ENCODE data around the gene CCDC73. TPM values are rescaled to one million over a fixed set of nuclear protein-coding genes. Genes with fewer than 3 reads are reported as not detected.
A peak's percentile ranks its signal among the peaks of the same experiment; 100 is the strongest.

The CCDC73 gene
- total RNA-seq, 1 experiment from 2014 or later, result not detected

- peak within 1 kb of the TSS; percentile 96 for H2AFZ ChIP-seq
- H3K27me3 ChIP-seq (ENCODE audit: insufficient read depth, low read depth), result no peaks in the 10 kb centered on the region
- intact Hi-C loops (cut with micrococcal nuclease; ENCODE audit: unreplicated experiment), result loop anchor here (5.0 to 10.0 kb wide), 3 partner anchors 211 to 579 kb away; partner anchors contain the start of genes CCDC73, CSTF3 and QSER1
- peaks cover 54% of the 10 kb centered on the region for H3K79me2 ChIP-seq (ENCODE audit: low read depth)
- H3K9me2 ChIP-seq (ENCODE audit: insufficient read depth), result no peaks in the 10 kb centered on the region
- TSS peak; percentile 41 for BruUV-seq (replicated peaks)
- H3K4me1 ChIP-seq (replicated peaks; ENCODE audit: insufficient read depth), result peaks cover 46% of the 10 kb centered on the region
- CTCF ChIA-PET, result interaction anchor here (1.0 kb wide), 1 partner anchor 225 kb away, joined by 3 read pairs; no protein-coding TSS in a partner anchor
- POLR2A ChIA-PET (ENCODE audit: unreplicated experiment), result interaction anchor here (0.6 to 0.8 kb wide), 2 partner anchors 128 to 1219 kb away, joined by 5 read pairs; no protein-coding TSS in a partner anchor
- no peak for TF ChIP-seq CTCF (conservative IDR thresholded peaks at IDR 0.05)
- TF ChIP-seq EZH2 (IDR thresholded peaks at IDR 0.05; ENCODE audit: low read depth), result no peak
- H4K20me1 ChIP-seq (ENCODE audit: insufficient read depth), result peaks cover 41% of the 10 kb centered on the region
- peak within 1 kb of the TSS; percentile 92 for H3K4me3 ChIP-seq
- peaks cover 15% of the 10 kb centered on the region for H3F3A ChIP-seq (ENCODE audit: insufficient read depth, low read depth)
- DNase-seq, result peak; percentile 92 to 97
- no peaks in the 10 kb centered on the region for H3K9me3 ChIP-seq (ENCODE audit: insufficient read depth, low read depth)
- H3K27ac ChIP-seq, result peak within 1 kb of the TSS; percentile 83
- H3K4me2 ChIP-seq, result peak within 1 kb of the TSS; percentile 85
- H3K36me3 ChIP-seq (ENCODE audit: low read depth), result peaks cover 14% of the 10 kb centered on the region
These were observed 210.8 kb downstream of the CCDC73 start, which contains the start of gene EIF3M for GRCh38 chr11:32583459-32584271. Gene EIF3M, plus strand, starts transcription at chr11:32583831. Its CDS starts 57 bp downstream, at chr11:32583888.

- peak overlapping the region; percentile 55 for H3K27ac ChIP-seq
- intact Hi-C loops (cut with micrococcal nuclease; ENCODE audit: unreplicated experiment), result loop anchor here (5.0 to 10.0 kb wide), 3 partner anchors 213 to 581 kb away; partner anchors contain the start of genes CCDC73, CSTF3 and QSER1
- DNase-seq, result peak; percentile 57 to 64
- no TSS peak for BruUV-seq (replicated peaks)
- POLR2A ChIA-PET (ENCODE audit: unreplicated experiment), result no interaction called here
- H3F3A ChIP-seq (ENCODE audit: insufficient read depth, low read depth), result peaks cover 12% of the 10 kb centered on the region
- peaks cover 38% of the 10 kb centered on the region for H3K4me1 ChIP-seq (replicated peaks; ENCODE audit: insufficient read depth)
- no peak overlapping the region for H2AFZ ChIP-seq
- no peak for TF ChIP-seq CTCF (conservative IDR thresholded peaks at IDR 0.05)
- no peak for TF ChIP-seq EZH2 (IDR thresholded peaks at IDR 0.05; ENCODE audit: low read depth)
- H3K27me3 ChIP-seq (ENCODE audit: insufficient read depth, low read depth), result no peaks in the 10 kb centered on the region
- no peaks in the 10 kb centered on the region for H3K36me3 ChIP-seq (ENCODE audit: low read depth)
- CTCF ChIA-PET, result no interaction called here
- no peak overlapping the region for H3K4me3 ChIP-seq
- no peaks in the 10 kb centered on the region for H3K9me2 ChIP-seq (ENCODE audit: insufficient read depth)
- peaks cover 20% of the 10 kb centered on the region for H4K20me1 ChIP-seq (ENCODE audit: insufficient read depth)
- H3K4me2 ChIP-seq, result peak overlapping the region; percentile 44
- H3K79me2 ChIP-seq (ENCODE audit: low read depth), result peaks cover 33% of the 10 kb centered on the region
- H3K9me3 ChIP-seq (ENCODE audit: insufficient read depth, low read depth), result no peaks in the 10 kb centered on the region
These were observed 212.9 kb downstream of the CCDC73 start for GRCh38 chr11:32581556-32581955.

- peaks cover 27% of the 10 kb centered on the region for H3K79me2 ChIP-seq (ENCODE audit: low read depth)
- peak overlapping the region; percentile 45; the same call in 1 of the 2 replicates for H2AFZ ChIP-seq
- peak overlapping the region; percentile 55 for H3K27ac ChIP-seq
- ChIA-PET POLR2A (ENCODE audit: unreplicated experiment) (no interaction called here), CTCF (no interaction called here)
- no TSS peak for BruUV-seq (replicated peaks)
- no peaks in the 10 kb centered on the region for H3K27me3 ChIP-seq (ENCODE audit: insufficient read depth, low read depth)
- H3K4me2 ChIP-seq, result peak overlapping the region; percentile 44
- H3K36me3 ChIP-seq (ENCODE audit: low read depth), result no peaks in the 10 kb centered on the region
- no peaks in the 10 kb centered on the region for H3K9me3 ChIP-seq (ENCODE audit: insufficient read depth, low read depth)
- peaks cover 14% of the 10 kb centered on the region for H4K20me1 ChIP-seq (ENCODE audit: insufficient read depth)
- peak in 1 of 2 experiments; percentile 81 for DNase-seq
- H3F3A ChIP-seq (ENCODE audit: insufficient read depth, low read depth), result peaks cover 12% of the 10 kb centered on the region
- H3K4me3 ChIP-seq, result no peak overlapping the region
- H3K4me1 ChIP-seq (replicated peaks; ENCODE audit: insufficient read depth), result peaks cover 32% of the 10 kb centered on the region
- H3K9me2 ChIP-seq (ENCODE audit: insufficient read depth), result no peaks in the 10 kb centered on the region
- intact Hi-C loops (cut with micrococcal nuclease; ENCODE audit: unreplicated experiment), result loop anchor here (5.0 to 10.0 kb wide), 3 partner anchors 214 to 581 kb away; partner anchors contain the start of genes CCDC73, CSTF3 and QSER1
- TF ChIP-seq EZH2 (IDR thresholded peaks at IDR 0.05; ENCODE audit: low read depth) (no peak), CTCF (conservative IDR thresholded peaks at IDR 0.05) (no peak)
These were observed 213.5 kb downstream of the CCDC73 start for GRCh38 chr11:32580967-32581366.
